ENCODE results near the gene FAM98C.

The FAM98C gene

GRCh38 chr19:38383743-38384142 is 19.1 kb upstream of the FAM98C start:
- no peak overlapping the region for H3K4me3 ChIP-seq (ENCODE audit: low read depth, low read length)
- TF ChIP-seq, protein P1, sequence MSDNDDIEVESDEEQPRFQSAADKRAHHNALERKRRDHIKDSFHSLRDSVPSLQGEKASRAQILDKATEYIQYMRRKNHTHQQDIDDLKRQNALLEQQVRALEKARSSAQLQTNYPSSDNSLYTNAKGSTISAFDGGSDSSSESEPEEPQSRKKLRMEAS (IDR thresholded peaks at IDR 0.05; ENCODE audit: low read depth, low read length) = no peak
- TF ChIP-seq, protein P2, sequence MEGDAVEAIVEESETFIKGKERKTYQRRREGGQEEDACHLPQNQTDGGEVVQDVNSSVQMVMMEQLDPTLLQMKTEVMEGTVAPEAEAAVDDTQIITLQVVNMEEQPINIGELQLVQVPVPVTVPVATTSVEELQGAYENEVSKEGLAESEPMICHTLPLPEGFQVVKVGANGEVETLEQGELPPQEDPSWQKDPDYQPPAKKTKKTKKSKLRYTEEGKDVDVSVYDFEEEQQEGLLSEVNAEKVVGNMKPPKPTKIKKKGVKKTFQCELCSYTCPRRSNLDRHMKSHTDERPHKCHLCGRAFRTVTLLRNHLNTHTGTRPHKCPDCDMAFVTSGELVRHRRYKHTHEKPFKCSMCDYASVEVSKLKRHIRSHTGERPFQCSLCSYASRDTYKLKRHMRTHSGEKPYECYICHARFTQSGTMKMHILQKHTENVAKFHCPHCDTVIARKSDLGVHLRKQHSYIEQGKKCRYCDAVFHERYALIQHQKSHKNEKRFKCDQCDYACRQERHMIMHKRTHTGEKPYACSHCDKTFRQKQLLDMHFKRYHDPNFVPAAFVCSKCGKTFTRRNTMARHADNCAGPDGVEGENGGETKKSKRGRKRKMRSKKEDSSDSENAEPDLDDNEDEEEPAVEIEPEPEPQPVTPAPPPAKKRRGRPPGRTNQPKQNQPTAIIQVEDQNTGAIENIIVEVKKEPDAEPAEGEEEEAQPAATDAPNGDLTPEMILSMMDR (IDR thresholded peaks at IDR 0.05; ENCODE audit: low read depth, low read length) = no peak
- TF ChIP-seq MYC (IDR thresholded peaks at IDR 0.05; ENCODE audit: low read depth, low read length) = no peak
- no peak for TF ChIP-seq POLR2A (IDR thresholded peaks at IDR 0.05; ENCODE audit: extremely low read depth, insufficient read length)
- DNase-seq (ENCODE audit: low read depth) = no peak

GRCh38 chr19:38384209-38385027 is 18.5 kb upstream of the FAM98C start:
- TF ChIP-seq, protein P2 (IDR thresholded peaks at IDR 0.05; ENCODE audit: low read depth, low read length) = no peak
- no peak for TF ChIP-seq POLR2A (IDR thresholded peaks at IDR 0.05; ENCODE audit: extremely low read depth, insufficient read length)
- no peak for TF ChIP-seq MYC (IDR thresholded peaks at IDR 0.05; ENCODE audit: low read depth, low read length)
- TF ChIP-seq, protein P1 (IDR thresholded peaks at IDR 0.05; ENCODE audit: low read depth, low read length) = no peak
- no peak overlapping the region for H3K4me3 ChIP-seq (ENCODE audit: low read depth, low read length)
- no peak for DNase-seq (ENCODE audit: low read depth)

DNA sequence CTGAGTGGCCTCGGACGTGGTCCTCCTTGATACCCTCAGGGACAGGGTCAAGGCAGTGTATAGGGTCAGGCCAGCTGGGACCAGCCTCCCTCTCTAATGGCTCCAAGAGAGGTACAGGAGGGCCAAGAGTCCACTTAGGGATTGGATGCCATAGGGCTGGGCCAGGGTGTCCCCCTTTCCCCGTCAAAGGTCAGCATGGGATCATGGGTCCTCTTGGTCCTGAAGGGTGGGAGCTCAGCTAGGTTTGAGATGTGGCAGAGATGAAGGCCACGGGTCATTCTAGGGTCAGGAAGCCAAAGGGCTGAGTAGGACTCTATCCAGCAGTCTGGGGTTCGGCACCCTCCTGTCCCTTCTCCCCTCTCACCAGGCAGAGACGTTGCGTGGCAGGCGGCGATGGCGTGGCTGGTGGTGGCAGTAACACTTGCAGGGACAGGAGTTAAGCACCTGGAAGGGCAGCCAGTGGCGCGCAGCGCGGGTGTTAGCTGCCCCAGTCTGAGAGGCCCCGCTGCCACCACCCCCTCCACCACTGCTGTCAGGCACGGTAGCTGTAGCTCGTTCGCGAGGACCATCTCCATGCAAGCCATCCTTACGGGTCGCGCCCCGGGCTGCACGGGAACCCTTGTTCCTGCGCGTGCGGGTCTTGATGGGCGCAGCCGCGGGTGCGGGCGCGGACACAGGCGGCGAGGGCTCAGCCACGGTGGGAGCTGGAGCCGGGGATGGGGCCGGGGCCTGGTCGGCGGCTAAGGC is 17.7 kb upstream of the FAM98C start:
- H3K4me3 ChIP-seq (ENCODE audit: low read depth, low read length) = no peak overlapping the region
- TF ChIP-seq, protein P1 (IDR thresholded peaks at IDR 0.05; ENCODE audit: low read depth, low read length) = no peak
- TF ChIP-seq, protein P2 (IDR thresholded peaks at IDR 0.05; ENCODE audit: low read depth, low read length) = no peak
- TF ChIP-seq MYC (IDR thresholded peaks at IDR 0.05; ENCODE audit: low read depth, low read length) = no peak
- no peak for TF ChIP-seq POLR2A (IDR thresholded peaks at IDR 0.05; ENCODE audit: extremely low read depth, insufficient read length)

DNA sequence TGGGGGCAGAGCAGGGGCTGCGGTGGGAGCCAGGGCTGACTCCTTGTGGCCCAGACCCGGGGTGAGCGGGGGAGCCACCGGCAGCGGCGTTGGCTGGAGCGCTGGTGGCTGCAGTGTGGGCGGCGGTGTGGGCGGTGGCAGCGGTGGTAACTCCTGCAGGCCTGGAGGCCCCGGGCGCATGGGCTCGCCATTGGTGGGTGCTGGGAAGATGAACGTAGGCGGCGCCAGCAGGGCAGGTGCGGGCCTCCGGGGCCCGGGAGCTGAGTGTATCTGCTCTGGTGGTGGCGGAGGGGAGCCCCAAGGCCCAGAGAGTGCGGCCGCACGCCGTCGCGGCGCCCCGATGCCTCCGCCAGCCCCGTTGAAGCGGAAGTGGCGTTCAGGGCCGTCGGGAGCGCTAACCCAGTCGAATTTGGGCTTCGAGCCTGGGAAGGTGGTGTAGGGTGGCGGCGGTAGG is 17.1 kb upstream of the FAM98C start:
- TF ChIP-seq, protein P1 (IDR thresholded peaks at IDR 0.05; ENCODE audit: low read depth, low read length) = no peak
- TF ChIP-seq, protein P2 (IDR thresholded peaks at IDR 0.05; ENCODE audit: low read depth, low read length) = no peak
- no peak for TF ChIP-seq MYC (IDR thresholded peaks at IDR 0.05; ENCODE audit: low read depth, low read length)
- no peak overlapping the region for H3K4me3 ChIP-seq (ENCODE audit: low read depth, low read length)
- DNase-seq (ENCODE audit: low read depth) = no peak

More for the DNA sequence above, 17.7 kb upstream of the FAM98C start:
- no peak for DNase-seq (ENCODE audit: low read depth)

- no peak for DNase-seq (ENCODE audit: low read depth)
- H3K4me3 ChIP-seq (ENCODE audit: low read depth, low read length) = no peak overlapping the region
- TF ChIP-seq, protein P1 (IDR thresholded peaks at IDR 0.05; ENCODE audit: low read depth, low read length) = no peak
- TF ChIP-seq MYC (IDR thresholded peaks at IDR 0.05; ENCODE audit: low read depth, low read length) = no peak
- TF ChIP-seq, protein P2 (IDR thresholded peaks at IDR 0.05; ENCODE audit: low read depth, low read length) = no peak
- no peak for TF ChIP-seq POLR2A (IDR thresholded peaks at IDR 0.05; ENCODE audit: extremely low read depth, insufficient read length)
Observed at GRCh38 chr19:38386300-38386970, 16.5 kb upstream of the FAM98C start.
